Measurements from ENCODE around the gene NUTM2E. TPM values are rescaled to one million over a fixed set of nuclear protein-coding genes. Genes with fewer than 3 reads are reported as not detected.
"Not testable (repeated sequence)": the region's sequence is repeated elsewhere in the genome, so short reads cannot be mapped to it uniquely, and the experiment has no call there.

NUTM2E gene
- polyA plus RNA-seq, 5 donors, result 0.19 to 0.52 (median 0.46) TPM; not detected in 1

DNA sequence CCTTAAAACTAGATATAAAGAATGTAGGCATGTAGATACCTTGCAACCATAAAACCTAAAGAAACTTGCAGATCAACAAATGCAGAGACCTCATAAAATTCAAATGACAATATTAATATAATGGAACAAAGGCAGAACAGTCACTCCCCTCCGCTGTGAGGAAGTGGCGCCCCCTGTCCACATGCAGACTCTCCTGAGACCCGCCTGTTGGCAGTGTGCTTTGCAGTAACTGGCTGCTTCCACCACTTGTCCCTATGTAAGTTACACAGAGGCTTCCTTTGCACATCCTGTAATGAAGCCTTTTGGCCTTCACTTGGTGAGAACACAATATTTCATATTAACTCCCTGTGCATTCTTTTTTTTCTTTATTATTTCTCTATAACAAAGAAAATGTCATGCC lies 36.3 kb downstream of the NUTM2E start:
- DNase-seq, result not testable (repeated sequence)

DNA sequence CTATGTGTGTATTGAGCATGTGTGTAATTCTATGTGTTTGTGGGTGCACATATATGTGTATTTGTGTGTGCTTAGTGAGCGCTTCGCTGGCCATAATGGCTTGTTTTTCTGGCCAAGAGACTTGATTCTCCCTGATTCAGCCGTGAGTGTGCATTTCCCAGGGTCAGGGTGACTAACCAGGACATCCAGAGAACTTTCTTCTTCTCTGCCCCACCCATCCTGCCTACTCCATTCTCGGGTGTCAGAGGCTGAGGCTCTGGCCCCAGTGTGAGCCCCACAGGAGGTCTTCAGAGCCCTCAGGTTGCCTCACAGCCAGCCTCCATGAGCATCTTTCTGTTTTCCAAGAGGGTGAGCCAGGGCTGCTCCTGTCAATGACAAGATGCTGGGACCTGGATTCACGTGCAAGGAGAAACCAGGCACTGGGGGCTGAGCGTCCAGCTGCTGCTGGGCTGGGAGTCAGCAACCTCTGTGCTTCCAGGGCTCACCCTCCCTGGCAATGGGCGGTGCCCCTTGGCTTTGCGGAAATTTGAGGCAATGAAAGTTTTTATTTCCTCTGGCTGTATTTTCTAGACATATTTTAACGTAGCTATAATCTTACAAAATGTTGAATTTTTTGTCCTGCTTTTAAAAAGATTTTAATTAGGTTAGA lies 40.5 kb downstream of the NUTM2E start:
- DNase-seq, result not testable (repeated sequence)

DNA sequence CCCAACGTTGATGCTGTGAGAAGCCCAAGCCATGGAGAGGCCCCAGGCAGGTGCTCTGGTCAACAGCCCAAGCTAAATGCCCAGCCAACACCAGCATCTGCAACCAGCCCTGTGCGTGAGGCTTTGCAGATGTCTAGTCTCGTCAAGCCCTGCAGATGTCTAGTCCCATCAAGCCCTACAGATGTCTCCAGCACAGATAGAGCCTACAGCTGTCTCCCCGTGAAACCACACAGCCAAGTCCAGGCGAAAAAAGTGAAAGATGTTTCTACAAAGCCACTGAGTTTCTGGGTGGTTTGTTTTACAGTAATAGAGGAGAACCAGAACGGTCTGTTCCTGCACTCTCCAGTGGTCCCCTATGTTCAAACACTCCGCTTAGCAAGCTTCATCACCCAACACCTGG lies 41.5 kb downstream of the NUTM2E start:
- DNase-seq, result not testable (repeated sequence)

DNA sequence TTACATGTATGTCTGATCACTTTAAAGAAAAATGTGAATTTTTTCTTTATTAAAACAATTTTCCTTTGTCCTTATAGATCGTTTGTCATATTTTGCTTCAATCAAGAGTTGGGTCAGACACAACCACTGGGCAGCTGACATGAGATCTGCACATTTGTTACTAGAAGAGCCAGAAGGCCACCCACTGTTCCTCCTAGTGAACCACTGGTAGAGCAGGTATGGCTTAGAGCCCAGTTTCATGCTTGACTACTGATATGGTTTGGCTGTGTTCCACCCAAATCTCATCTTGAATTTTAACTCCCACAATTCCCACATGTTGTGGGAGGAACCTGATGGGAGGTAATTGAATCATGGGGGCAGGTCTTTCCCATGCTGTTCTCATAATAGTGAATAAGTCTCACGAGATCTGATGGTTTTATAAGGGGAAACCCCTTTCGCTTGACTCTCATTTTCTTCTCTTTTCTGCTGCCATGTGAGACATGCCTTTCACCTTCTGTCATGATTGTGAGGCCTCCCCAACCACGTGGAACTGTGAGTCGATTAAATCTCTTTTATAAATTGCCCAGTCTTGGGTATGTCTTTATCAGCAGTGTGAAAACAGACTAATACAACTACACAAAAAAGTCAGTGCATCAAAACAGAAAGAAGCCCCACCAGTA lies 43.0 kb downstream of the NUTM2E start:
- DNase-seq, result not testable (repeated sequence)

DNA sequence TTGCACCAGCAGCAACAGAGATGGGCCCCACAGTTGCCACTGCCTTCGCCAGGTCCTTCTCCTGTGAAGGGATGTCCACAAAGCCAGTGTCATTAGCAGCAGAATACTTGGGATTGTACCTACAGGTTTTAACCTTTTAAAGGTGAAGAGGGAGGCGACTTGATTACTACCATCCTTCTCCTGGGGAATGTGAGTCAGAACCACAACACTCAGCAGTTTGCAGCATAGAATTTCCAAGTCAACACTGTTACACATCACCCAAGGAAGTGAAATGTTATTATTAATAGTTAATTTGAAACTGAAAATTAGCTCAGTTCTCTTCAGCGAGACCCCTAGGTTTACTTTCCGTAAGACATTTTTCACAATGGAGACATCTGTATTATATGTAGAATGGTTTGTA lies 45.2 kb downstream of the NUTM2E start:
- not testable (repeated sequence) for DNase-seq

Other genes starting within 250 kb of the NUTM2E start
- gene SFTPA1, start 215.8 kb upstream of the NUTM2E start, polyA plus RNA-seq (ENCODE audit: insufficient read depth in 1 of 5, insufficient read length in 5 of 5, low replicate concordance in 1 of 5), result 100 to 1,000 TPM in 2 of 5 donors, 10 to 100 TPM in 3; 18.1 to 143 (median 81.8) TPM
- gene NUTM2B, start 123.5 kb upstream of the NUTM2E start, polyA plus RNA-seq (ENCODE audit: insufficient read depth in 1 of 5, insufficient read length in 5 of 5, low replicate concordance in 1 of 5), result 1 to 10 TPM; 1.4 to 3.7 (median 2.3) TPM
- 10 to 100 TPM in 2 of 5 donors, 1 to 10 TPM in 3; 5.6 to 11.5 (median 9.6) TPM for gene SFTPD, start 122.4 kb downstream of the NUTM2E start, polyA plus RNA-seq (ENCODE audit: insufficient read depth in 1 of 5, insufficient read length in 5 of 5, low replicate concordance in 1 of 5)

Measured in right lung (tissue), 5 donors.